Measurements from ENCODE around the gene SGIP1. TPM values are rescaled to one million over a fixed set of nuclear protein-coding genes. Genes with fewer than 3 reads are reported as not detected.

Gene SGIP1
- total and polyA plus RNA-seq, 2 of the 8 experiments (the other 6 are each of a cell fraction or from before 2014, with no cell fraction given), result 1.4 to 2.1 TPM

- TF ChIP-seq E2F6 (IDR thresholded peaks at IDR 0.05) (no peak), SIRT6 (IDR thresholded peaks at IDR 0.05; ENCODE audit: low read length) (no peak), EGR1 (IDR thresholded peaks at IDR 0.05; ENCODE audit: borderline replicate concordance, low read depth, low read length) (no peak), CREB1 (IDR thresholded peaks at IDR 0.05) (no peak), EZH2 (IDR thresholded peaks at IDR 0.05; ENCODE audit: low read depth, low read length, severe bottlenecking) (no peak)
These were observed 79.2 kb downstream of the SGIP1 start (continued) for GRCh38 chr1:66613187-66613586.
